H1 (cell line): ENCODE measurements around the gene SYMPK. TPM values are rescaled to one million over a fixed set of nuclear protein-coding genes. Genes with fewer than 3 reads are reported as not detected.

Source experiments
- CREB1 ChIP-seq: IDR thresholded peaks from 2 replicates; pipeline ENCODE4 v1.6.1; 2012; ENCODE audit warnings: inconsistent platforms
- JUND ChIP-seq: IDR thresholded peaks from 2 replicates; pipeline ENCODE4 v1.6.1; 2011; ENCODE audit warnings: mild to moderate bottlenecking, improper control_type of control experiment, low read length
- KDM4A ChIP-seq: IDR thresholded peaks from one replicate; pipeline ENCODE4 v1.7.1; 2012; ENCODE audit warnings: low read depth, mild to moderate bottlenecking, moderate library complexity, low read length, inconsistent platforms; ENCODE audit not compliant: severe bottlenecking
- MAFK ChIP-seq: IDR thresholded peaks from 2 replicates; pipeline ENCODE4 v1.6.1; 2012; ENCODE audit warnings: low read depth, mild to moderate bottlenecking, improper control_type of control experiment, low read length
- POLR2A ChIP-seq, 2 experiments: IDR thresholded peaks; 1 replicate in 1 of 2; 2 replicates in 1 of 2; pipeline ENCODE4 v1.6.1; 2011; ENCODE audit warnings: low read depth in 2 of 2, low read length in 2 of 2, mild to moderate bottlenecking in 2 of 2; ENCODE audit errors: control extremely low read depth in 1 of 2
- POLR2AphosphoS5 ChIP-seq: IDR thresholded peaks from 2 replicates; pipeline ENCODE4 v1.6.1; 2011; ENCODE audit warnings: low read depth, low read length
- RBBP5 ChIP-seq: IDR thresholded peaks from 2 replicates; pipeline ENCODE4 v1.7.1; 2012; ENCODE audit warnings: low read depth, mild to moderate bottlenecking, inconsistent platforms, low read length, moderate library complexity, borderline replicate concordance
- SIN3A ChIP-seq, 2 experiments: IDR thresholded peaks in 1 of 2; conservative IDR thresholded peaks in 1 of 2; 2 replicates each; pipeline ENCODE4 v1.6.1; 2011 to 2012; ENCODE audit warnings: low read length in 2 of 2, improper control_type of control experiment in 1 of 2, low read depth in 1 of 2, mild to moderate bottlenecking in 1 of 2
- TAF7 ChIP-seq: optimal IDR thresholded peaks from 2 replicates; pipeline ENCODE3; 2011; ENCODE audit warnings: low read depth, mild to moderate bottlenecking, inconsistent platforms, low read length, moderate library complexity, borderline replicate concordance
- USF2 ChIP-seq: IDR thresholded peaks from 2 replicates; pipeline ENCODE4 v1.6.1; 2011; ENCODE audit warnings: low read length, improper control_type of control experiment
- polyA plus RNA-seq, 7 experiments: library from polyadenylated mRNA; depleted of rRNA in 3 of 7; stranded (reverse) in 5 of 7; unstranded in 2 of 7; fragments of >200 nt in 5 of 7; fragments of 200-250 nt in 2 of 7; gene quantifications; 1 replicate in 5 of 7; 2 replicates in 1 of 7; 4 replicates in 1 of 7; pipeline versions ENCODE4 v1.2.1 to v1.2.3, GENCODE V29; 2011 to 2013; ENCODE audit warnings: missing spikeins in 2 of 7, mixed read lengths in 2 of 7
- total RNA-seq: library from RNA; stranded (reverse); fragmentation: NEBNext Ultra II Directional; extraction: Animal tissue kit (Norgen Biotek cat#: 25700); gene quantifications from 2 replicates; pipeline ENCODE4 v1.2.1, GENCODE V29; 2021

Gene SYMPK
- total and polyA plus RNA-seq, 2 of the 8 experiments (the other 6 are each of a cell fraction or from before 2014, with no cell fraction given), result 93.6 to 99.5 TPM

GRCh38 chr19:45770192-45771101 is 92.5 kb downstream of the SYMPK start (continued):
- TF ChIP-seq TAF7 (peak; percentile 75), SIN3A (conservative IDR thresholded peaks at IDR 0.05 in 1 of 2, IDR thresholded peaks at IDR 0.05 in 1 of 2; ENCODE audit: low read depth in 1 of 2, low read length in 2 of 2) (peak; percentile 3 to 67; a peak in 2 of 4 replicates), POLR2A (IDR thresholded peaks at IDR 0.05; ENCODE audit: control extremely low read depth in 1 of 2, low read depth in 2 of 2, low read length in 2 of 2) (peak; percentile 75 to 85), POLR2AphosphoS5 (peak; percentile 86), JUND (peak; percentile 17; the same call in 1 of the 2 replicates), KDM4A (peak; percentile 41), CREB1 (peak; percentile 61; the same call in 1 of the 2 replicates), RBBP5 (no peak), USF2 (peak; percentile 14; the same call in 1 of the 2 replicates), MAFK (no peak)
